Measurements from ENCODE around the gene RAP1GAP.

RAP1GAP gene

DNA sequence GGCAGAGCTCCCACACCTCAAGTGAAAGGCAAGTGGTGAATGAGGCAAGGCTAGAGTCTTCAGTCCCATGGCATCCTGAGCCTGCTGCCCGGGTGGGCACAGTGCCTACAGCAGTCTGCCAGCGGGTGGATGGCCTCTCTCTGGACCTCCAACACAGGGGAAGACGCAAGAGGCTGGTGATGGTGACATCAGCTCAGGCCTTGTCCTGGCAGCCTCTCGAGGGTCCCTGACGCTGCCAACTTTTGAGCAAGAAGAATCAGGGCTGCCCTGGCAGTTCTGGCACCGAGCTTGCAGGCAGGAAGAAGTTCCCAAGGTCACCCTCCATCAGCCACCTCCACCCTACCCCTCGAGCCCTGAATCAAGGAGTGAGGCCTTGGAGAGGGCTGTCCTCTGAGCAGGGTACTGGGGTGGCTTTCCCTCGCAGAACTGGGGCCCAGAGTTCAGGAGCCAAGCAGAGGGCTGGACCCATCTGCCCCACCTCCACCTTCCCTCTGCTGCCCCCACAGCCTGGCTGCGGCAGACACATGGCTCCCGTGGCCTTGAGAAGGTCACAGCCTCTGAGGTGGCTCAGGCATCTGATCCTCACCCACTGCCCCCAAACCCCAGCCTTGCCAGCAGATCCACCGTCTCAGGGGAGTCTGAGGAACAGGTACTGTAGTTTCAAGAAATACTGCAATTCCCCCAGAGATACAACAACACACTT is 5.8 kb downstream of the RAP1GAP start:
- no peak for DNase-seq

DNA sequence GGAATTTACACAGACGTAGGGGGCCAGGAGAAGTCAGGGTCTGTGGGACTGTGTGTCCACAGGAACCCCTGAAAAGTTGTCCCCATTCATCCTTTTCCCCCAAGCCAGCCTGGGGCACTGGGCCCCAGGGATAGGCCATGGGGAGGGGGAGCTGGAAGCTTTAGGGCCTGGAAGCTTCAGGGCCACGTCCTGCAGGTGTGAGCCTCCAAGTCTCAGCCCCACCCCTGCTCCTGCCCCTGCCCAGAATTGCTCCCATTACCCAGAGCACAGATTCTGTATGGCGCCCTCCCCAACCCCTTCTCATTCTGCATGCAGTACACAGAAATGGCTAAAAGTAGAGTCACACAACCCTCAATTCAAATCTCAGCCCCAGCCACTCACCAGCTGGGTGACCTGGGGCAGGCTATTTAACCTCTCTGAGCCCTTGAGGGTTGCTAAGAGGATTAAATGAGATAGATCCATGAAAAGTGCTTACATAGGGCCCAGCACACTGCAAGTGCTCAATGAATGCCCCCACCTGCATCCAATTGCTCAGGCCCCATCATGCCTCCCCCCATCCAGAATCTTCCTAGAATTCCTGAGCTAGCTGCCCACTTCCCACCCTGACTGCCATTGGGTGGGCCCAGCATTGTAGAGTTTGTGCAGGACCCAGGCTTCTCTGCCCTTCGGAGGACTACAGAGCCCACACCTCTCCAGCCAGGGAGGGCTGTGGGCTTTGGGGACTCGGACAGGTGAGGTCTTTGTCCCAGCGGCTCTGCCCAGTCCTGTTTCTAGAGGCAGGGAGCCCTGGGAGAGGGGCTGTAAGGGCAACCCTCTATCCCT is 6.5 kb downstream of the RAP1GAP start:
- DNase-seq, result no peak

DNA sequence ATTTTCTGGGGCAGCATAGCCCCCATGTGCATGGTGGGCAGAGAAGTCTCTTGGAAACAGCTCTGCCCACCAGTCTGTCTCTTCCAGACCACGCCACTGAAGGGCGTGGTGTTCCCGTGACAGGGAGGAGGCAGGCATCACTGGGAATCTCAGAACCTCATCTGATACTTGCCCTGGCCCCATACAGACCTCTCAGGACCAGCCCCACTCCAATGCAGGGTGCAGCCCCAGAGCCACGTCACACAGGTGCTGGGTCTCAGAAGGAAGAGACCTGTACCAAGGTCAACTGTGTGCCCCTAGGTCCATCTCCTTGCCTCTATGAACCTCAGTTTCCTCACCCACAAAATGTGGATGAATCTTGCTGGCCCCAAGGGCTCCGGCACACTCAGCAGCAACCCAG is 7.3 kb downstream of the RAP1GAP start:
- no peak for DNase-seq

DNA sequence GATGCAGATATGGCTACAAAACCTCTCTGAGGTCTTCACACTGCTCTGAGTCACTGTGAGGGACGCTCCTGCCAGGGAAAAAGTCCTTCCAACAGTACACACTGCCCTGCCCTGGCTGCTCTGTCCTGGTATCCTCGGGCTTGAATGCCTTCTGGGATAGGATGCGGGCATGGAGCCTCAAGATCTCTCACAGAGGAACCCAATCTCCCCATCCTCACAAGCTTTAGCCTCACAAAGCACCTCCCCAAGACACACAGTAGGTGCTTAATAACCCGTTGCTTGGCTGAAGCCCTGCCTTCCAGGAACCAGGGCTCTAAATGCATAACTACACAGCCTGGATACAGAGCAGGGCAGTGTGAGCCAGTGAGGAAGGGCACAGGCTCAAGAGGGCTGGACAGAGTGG is 9.2 kb downstream of the RAP1GAP start:
- DNase-seq, result no peak

DNA sequence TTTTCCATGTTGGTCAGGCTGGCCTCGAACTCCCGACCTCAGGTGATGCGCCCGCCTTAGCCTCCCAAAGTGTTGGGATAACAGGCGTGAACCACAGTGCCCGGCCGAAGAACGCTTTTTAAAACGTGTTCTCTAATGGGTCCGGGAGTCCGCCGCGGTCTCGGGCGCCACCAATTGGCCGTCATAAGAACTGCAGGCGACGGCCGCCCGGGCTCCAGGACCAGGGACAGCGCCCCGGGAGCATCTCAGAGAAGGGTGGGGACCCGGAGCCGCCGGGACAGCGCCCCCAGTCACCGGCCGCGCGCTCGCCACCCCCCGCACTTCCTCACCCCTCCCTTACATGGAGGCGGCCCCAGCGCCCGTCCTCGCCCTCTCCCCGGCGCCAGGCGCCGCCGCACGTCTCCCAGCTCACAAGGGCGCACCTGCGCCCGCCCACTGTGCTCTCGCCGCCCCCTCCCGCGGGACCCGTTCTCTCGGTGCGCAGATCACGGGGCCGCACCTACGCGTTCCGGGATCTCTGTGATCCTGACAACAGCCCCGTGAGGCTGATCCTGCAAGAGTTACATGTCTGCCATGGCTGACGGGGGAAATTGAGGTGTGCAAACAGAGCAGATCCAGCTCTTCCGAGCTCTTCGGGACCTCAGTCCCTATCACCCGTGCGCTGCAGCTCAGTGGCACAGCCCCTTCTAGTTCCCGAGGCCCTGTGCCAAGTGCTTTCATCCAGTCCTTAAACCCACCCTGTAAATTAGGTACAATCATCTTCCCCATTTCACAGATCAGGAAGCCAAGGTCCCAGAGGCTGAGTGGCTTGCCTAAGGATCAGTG is 9.8 kb downstream of the RAP1GAP start:
- DNase-seq, result peak; percentile 85

DNA sequence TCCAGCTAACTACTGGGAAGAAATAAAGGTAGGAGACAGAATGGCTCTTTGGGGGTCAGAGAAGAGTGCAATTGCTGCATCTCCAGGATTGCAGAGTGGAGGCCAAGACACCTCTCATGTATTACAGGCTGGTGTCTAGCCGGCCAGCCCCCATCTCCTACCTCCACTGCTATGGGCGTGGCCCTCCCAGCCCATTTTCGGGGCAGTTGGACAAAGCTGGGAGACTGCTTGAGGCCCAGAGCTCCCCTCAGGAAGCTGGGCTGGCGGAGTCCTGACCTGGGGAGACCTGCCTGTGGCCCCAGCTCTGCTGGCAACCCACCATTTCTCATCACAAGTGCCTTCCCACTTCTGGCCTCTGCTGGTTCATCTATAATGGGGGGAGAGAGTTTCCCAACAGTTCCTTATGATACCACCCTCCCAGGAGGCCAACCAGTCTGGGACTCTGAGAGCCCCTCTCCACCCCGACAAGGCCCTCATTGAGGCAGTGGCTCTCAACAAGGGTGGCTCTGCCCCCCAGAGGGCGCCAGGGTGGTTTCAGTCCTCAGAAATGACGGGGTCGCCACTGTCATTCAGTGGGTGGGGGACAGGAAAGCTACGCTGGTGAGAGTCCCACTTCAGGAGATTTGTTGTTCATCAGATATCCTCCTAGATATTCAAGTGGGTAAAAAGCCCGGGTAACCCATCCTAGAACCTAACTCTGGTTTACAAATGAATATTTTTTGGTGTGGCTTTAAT is 11.5 kb downstream of the RAP1GAP start:
- DNase-seq, result no peak

DNA sequence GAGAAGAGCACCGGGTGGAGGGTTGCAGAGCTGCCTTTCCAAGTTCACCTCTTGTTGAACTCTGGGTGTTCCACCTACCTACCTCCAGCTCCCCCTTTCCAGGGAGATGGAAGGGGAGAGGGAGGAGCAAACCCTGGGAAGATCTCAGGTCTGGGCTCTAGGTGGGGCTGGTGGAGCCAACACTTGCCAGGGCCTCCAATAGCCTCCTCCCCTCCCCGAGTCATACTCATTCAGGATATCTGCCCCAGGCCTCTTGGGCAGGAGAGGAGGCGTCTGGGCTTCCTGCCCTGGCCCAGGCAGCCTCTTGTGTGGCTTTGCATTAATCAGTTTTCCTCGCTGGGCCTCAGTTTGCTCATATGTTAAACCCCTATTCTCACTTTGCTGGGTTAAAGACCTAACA is 13.4 kb downstream of the RAP1GAP start:
- no peak for DNase-seq

DNA sequence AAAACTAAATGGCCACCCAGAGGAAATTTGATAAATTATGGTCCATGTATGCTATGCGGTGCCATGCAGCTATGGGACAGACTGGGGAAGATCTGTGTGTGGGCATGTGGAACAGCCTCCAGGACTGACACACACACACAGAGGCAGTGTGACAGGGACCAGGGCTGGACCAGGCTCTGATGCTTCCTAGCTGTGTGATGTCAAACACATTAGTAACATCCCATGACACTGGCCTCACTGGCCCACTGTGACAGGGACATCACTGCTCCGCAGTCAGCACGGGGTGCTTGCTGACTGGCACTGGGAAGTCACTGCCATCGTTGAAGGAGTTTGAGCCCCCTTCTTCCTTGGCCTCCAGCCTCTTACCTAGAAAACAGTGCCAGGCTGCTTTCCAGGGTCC is 13.9 kb downstream of the RAP1GAP start:
- no peak for DNase-seq

DNA sequence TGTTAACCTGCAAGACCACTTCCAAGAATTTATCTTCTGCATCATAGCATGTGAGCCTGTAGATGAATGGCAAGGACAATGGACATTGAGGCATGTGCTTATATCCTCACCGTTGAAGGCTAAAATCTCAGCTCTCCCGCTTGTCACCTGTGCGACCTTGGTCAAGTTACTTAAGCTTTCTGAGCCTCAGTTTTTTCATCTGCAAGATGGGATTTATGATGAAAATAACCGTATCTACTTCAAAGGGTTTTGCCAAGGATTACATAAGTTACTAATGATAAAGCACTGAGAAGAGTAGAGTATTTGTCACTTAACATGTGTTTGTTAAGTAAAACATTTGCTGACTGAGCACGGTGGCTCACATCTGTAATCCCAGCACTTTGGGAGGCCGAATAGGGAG is 14.9 kb downstream of the RAP1GAP start:
- DNase-seq, result no peak

DNA sequence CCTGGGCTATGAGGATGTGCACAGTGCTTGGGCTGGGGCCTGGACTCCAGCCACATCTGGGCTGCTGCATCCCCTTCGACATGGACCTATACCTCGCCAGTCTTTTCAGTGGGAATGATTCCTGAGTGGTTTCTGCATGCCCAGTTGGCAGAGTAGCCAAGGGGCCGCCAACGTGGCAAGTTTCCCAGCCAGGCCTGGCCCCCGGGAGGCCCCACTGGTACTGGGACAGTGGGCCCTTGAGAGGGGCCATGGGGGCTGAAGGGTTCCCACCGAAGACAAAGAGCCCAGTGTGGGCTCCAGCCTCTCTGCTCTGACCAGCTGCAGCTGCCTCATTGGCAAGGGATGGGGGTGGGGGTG is 15.4 kb downstream of the RAP1GAP start:
- no peak for DNase-seq

DNA sequence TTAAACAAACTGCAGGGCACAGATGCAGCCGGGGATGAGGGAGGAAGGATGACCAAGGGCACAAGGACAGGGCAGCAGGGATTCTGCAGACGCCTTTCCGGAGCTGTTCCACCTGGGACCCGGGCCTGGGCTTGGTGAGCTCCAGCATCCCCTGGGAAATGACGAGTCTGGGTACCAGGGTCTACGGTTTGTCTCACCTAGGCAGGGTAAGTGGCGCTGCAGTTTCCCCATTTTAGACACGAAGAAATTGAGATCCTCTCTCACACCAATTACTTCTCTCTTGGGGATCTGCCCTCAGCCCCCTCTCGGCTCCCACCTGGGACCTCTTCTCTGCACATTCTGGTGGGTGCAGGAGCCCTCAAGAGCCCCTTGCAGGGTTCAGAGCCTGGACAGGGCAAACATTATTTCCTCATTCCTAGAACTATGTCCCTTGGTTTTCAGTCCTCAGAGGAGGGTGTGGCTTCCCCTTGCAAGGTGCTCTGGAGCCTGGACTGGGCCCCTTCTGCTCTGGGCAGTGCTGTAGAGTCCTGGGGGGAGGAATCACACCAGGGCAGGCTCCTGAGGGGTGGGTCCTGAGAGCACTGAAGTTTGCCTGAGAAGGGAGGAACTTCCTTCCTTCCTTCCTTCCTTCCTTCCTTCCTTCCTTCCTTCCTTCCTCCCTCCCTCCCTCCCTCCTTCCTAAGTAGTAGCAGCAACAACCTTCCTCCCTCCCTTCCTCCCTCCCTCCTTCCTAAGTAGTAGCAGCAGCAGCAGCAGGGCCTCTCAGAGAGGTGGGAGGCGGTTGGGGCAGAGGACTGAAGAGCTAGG is 16.0 kb downstream of the RAP1GAP start:
- no peak for DNase-seq

DNA sequence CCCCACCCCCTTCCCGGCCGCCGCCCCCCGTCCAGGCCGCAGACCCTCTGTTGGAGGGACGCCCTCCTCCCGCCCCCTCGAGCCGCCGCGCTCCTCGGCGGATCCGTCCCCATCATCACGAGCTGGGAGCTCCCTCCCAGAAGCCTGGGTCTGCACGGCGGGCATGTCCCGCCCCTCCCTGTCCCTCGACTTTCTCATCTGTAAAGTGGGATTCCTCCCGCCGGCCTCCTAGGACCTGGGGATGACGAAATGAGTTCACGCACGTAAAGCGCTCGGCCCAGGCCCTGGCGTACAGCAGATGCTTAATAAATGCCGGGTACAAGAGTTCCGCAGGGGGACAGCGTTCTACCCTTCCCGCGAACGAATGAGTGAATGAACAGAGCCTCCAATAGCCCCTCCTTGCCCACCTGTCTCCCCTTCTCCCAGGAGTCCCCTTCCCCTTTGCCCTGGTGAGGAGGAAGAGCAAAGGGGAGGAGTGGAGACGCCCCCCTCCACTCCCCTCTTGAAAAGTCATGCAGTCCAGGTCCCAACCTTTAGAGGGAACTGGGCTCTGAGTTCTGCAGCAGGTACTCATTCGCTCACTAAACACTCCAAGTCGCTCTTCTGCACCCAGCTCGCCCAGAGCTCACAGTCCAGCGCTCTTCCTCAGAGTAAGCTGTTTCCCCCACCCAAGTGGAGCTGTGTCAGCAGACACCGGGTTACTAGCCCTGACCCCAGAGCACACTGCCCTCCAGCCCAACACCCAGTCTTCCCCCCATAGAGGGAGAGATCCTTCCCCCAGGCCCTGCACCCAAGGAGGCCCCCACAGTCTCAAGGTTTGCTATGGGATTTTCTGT is 16.8 kb downstream of the RAP1GAP start:
- DNase-seq, result no peak

DNA sequence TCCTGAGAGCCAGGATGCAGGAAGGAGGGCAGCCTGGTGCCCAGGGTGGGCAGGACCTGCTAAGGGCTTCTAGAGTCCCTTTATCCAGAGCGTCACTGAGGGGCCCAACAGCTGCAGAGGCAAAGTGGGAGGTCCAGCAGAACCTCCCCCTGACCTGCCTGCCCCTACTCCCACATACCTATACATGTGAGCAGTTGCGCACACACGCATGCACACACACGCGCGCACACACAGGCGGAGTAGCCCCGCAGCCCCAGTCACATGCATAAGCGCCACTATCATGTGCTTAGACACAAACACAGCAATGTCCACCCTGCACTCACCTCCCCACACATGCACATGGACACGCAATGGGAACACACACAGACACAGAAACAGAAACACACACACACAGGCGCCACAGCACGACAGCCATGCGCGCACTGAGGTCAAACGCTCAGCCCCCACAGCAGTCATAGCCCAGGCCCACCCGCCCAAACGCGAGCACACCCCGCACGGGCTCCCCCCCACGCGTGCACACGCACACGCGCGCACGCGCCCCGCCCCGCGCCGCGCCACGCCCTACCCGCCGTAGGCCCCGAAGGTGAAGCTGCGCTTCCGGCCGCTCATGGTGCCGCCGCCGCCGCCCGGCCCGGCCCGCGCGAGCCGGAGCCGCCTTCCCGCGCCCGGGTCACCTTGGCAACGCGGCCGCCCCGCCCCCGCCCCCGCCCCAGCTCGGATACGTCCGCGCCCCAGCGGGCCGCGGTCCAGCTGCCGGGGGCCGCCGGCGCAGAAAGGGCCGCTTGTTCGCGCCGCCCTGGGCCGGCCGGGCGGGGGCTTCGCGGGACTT is 17.7 kb downstream of the RAP1GAP start:
- DNase-seq, result no peak

DNA sequence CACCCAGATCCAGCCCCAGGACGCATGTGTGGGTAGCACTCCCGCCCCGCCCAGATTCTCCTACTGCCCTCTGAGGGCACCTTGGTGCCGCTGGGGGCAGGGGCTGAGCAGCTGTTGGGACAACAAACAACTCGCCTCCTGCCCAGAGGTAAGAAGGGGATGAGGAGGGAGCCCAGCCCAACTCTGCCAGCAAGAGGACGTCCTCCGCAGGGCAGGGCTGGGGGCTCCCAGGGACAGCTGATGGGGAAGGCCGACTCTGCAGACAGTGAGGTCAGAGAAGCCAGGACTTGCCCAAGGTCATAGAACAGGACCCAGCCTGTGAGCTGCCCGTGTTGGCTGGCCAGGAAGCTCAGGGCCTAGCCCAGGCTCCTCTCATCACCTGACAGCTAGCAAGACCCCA is 18.8 kb downstream of the RAP1GAP start:
- no peak for DNase-seq

DNA sequence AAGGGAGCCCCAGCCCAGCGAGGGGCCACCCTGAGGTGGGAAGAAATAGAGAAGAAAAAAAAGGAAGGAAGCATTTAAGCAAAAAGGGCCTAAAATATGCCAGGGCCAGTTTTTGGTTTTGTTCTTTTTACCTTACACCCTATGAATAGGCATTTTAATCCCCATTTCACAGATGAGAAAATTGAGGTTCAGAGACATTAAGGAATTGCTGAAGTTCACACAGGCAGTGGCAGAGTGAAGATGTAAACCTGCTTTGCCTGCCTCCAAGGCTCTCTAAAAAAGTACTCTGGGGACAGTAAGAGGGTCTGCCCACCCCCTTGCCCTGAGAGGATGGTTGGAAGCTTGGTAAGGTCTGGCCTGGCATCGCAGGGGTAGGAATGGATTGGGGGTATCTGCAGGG is 19.8 kb downstream of the RAP1GAP start:
- no peak for DNase-seq

DNA sequence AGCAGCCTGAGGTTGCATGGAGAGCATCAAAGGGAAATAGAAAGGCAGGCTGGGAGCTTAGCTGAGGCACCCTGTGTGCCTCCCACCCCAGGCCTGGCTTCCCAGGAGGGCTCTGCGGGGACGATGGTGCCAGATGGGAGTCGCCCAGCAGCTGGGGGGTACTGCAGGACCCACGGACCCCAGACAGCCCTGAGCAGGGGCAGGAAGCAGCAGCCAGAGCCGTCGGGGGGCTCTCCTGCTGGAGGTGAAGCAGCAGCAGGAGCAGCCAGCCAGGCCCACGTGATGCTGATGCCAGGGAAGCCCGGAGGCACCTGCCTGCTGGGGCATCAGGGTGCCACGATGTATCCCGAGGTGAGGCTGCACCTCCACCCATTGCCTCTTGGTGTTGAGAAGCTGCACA is 20.4 kb downstream of the RAP1GAP start:
- DNase-seq, result no peak

DNA sequence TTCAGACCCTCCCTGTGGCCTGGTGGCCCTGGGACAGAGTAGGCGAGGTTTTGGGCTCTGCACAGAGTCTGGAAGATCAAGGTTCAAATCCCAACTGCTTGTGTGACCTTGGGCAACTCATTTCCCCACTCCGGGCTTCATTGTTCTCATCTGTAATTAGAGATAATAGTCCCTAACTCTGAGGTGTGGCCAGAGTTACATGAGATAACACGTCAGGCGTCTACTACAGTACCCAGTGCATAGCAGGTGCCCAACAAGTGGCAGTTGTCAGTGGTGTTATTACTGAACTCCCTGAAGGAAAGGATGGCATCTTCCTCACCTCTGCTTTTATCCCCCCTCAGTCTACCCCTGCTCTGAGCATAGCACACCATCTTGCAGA is 20.8 kb downstream of the RAP1GAP start:
- DNase-seq, result no peak

DNA sequence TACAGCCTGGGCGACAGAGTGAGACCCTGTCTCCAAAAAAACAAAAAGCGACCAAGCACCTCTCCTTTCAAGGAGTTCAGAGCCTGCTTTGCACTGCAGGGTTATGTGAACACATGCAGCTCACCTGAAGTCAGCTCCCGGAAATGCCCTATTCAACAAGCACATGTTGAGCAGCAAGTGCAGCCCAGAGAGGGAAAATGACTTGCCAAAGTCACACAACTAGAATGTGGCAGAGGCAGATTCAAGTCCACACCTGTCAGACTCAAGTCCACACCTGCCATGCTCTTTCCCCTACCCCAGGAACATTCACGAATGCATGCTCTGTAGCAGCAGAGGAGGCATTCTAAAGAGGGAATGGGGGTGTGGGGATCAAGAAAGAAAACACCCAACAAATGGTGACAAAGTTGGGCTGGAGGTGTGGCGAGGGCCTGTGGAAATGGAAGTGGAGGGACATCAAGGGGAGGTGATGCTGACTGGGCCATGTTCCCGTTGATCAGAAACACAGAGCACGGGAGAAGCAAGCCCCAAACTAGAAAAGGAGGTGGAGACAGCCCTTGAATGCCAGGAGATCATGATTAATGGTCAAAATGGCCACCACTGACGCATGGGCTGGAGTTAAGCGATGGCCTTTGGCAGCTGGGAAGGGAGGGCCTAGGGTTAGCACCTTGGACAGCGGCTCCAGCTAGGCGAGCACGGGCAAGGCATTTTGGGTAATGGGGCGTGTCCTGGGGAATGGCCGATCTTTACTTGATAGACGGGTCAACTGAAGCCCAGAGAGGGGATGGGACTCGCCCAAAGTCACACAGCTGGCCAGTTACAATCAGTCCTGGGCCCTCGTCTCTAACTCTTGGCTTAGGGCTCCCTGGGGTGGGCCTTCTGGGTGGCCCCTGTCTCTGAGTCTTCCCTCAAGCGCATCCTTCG is 21.5 kb downstream of the RAP1GAP start:
- DNase-seq, result no peak

DNA sequence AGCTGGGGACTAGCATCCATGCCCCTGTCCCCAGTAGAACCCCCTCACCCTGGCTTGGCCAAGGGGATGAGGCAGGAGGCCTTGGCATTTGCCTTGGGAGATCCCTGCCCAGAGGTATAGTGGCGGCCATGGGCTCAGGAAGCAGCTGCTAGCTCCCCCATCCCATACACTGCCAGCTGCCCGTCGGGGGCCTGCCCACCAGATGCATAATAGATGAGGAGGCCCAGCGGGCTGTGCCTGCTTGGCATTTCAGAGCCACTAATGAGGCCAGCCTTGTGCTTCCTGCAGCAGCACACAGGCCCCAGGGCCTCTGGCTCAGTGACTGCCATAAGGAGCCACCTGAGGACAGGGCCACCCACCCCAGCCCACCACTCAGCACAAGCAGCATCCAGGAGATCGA is 23.6 kb downstream of the RAP1GAP start:
- DNase-seq, result no peak

All from right kidney (tissue), 1 donor.